ENCODE measurements around the gene NFASC. TPM values are rescaled to one million over a fixed set of nuclear protein-coding genes. Genes with fewer than 3 reads are reported as not detected.

The NFASC gene
- total and polyA plus RNA-seq, 4 donors = 0.23 to 5.4 (median 1.9) TPM

DNA sequence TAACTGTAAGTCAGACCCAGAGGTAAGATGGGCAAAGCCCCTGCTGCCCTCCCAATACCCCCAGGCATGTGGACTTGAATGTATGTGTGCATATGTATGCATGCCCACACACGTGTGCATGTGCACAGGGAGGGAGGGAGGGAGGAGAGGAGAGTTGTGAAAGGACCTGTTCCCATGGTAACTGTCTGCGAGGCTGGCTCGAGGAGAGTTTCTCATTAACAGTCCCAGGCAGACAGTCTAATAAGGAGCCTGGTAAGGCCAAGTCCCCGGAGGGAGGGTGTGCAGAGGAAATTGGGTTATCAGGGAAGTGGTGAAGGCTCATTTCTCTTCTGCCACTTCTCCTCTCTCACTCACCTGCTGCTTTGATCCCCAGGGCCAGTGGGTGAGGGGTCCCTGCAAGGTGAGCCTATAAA, 74.9 kb downstream of the NFASC start:
- 36% methylated on average over 4 of the region's 4 CpGs for WGBS
- no peaks in the 10 kb centered on the region for H3K36me3 ChIP-seq (ENCODE audit: control insufficient read depth in 4 of 4, insufficient read depth in 3 of 4, low read depth in 1 of 4, low read length in 3 of 4)
- no peak overlapping the region for H3K27ac ChIP-seq (ENCODE audit: low read depth in 1 of 2, low read length in 2 of 2)
- H3K4me3 ChIP-seq (ENCODE audit: low read depth in 1 of 3, low read length in 3 of 3) = no peak overlapping the region
- peaks cover 0 to 6% (median under 1%) of the 10 kb centered on the region in 4 donors for H3K4me1 ChIP-seq (ENCODE audit: control insufficient read depth in 4 of 4, insufficient read depth in 4 of 4, low read length in 3 of 4)
- DNase-seq (ENCODE audit: low spot score) = no peak
- H3K27me3 ChIP-seq (ENCODE audit: control insufficient read depth in 4 of 4, insufficient read depth in 4 of 4, low read length in 3 of 4) = no peaks in the 10 kb centered on the region
- H3K9ac ChIP-seq (ENCODE audit: low read depth in 1 of 2, low read length in 2 of 2) = no peak overlapping the region
- H3K9me3 ChIP-seq (ENCODE audit: control insufficient read depth in 4 of 4, low read length in 3 of 4) = no peaks in the 10 kb centered on the region
- no peak for TF ChIP-seq HNF4G (IDR thresholded peaks at IDR 0.05)
- no peak for TF ChIP-seq JUND (IDR thresholded peaks at IDR 0.05)
- TF ChIP-seq HNF4A (conservative IDR thresholded peaks at IDR 0.05) = no peak
- TF ChIP-seq ATF3 (IDR thresholded peaks at IDR 0.05) = no peak
- TF ChIP-seq TAF1 (conservative IDR thresholded peaks at IDR 0.05) = no peak
- no peak for TF ChIP-seq CTCF (IDR thresholded peaks at IDR 0.05; ENCODE audit: low read depth, low read length, missing input control)
- TF ChIP-seq FOXA1 (IDR thresholded peaks at IDR 0.05) = no peak
- no peak for TF ChIP-seq FOXA2 (IDR thresholded peaks at IDR 0.05)
- no peak for TF ChIP-seq EGR1 (IDR thresholded peaks at IDR 0.05; ENCODE audit: low read depth in 2 of 2)
- no peak for TF ChIP-seq REST (IDR thresholded peaks at IDR 0.05)
- TF ChIP-seq RAD21 (IDR thresholded peaks at IDR 0.05) = no peak
- no peak for TF ChIP-seq YY1 (IDR thresholded peaks at IDR 0.05)
- TF ChIP-seq RXRA (IDR thresholded peaks at IDR 0.05) = no peak
- TF ChIP-seq GABPA (IDR thresholded peaks at IDR 0.05 in 1 of 2, conservative IDR thresholded peaks at IDR 0.05 in 1 of 2) = no peak
- TF ChIP-seq, protein P1, sequence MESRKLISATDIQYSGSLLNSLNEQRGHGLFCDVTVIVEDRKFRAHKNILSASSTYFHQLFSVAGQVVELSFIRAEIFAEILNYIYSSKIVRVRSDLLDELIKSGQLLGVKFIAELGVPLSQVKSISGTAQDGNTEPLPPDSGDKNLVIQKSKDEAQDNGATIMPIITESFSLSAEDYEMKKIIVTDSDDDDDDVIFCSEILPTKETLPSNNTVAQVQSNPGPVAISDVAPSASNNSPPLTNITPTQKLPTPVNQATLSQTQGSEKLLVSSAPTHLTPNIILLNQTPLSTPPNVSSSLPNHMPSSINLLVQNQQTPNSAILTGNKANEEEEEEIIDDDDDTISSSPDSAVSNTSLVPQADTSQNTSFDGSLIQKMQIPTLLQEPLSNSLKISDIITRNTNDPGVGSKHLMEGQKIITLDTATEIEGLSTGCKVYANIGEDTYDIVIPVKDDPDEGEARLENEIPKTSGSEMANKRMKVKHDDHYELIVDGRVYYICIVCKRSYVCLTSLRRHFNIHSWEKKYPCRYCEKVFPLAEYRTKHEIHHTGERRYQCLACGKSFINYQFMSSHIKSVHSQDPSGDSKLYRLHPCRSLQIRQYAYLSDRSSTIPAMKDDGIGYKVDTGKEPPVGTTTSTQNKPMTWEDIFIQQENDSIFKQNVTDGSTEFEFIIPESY (IDR thresholded peaks at IDR 0.05) = no peak
- TF ChIP-seq MAX (IDR thresholded peaks at IDR 0.05) = no peak
- no peak for TF ChIP-seq NR2F2 (IDR thresholded peaks at IDR 0.05)
